GM23248 (cell line): ENCODE data around the gene CD274.

Source experiments
- EZH2 ChIP-seq: fragments of 200-600 bp; sonication (generic); IDR thresholded peaks from 2 replicates; pipeline ENCODE4 v1.6.1; 2018; ENCODE audit warnings: antibody characterized with exemption, mild to moderate bottlenecking; ENCODE audit not compliant: insufficient read depth, poor library complexity, severe bottlenecking
- EZH2phosphoT487 ChIP-seq: fragments of 200-600 bp; sonication (generic); IDR thresholded peaks from 2 replicates; pipeline ENCODE4 v1.6.1; 2018; ENCODE audit warnings: antibody characterized with exemption, moderate library complexity, mild to moderate bottlenecking, low read depth; ENCODE audit not compliant: insufficient read depth

DNA sequence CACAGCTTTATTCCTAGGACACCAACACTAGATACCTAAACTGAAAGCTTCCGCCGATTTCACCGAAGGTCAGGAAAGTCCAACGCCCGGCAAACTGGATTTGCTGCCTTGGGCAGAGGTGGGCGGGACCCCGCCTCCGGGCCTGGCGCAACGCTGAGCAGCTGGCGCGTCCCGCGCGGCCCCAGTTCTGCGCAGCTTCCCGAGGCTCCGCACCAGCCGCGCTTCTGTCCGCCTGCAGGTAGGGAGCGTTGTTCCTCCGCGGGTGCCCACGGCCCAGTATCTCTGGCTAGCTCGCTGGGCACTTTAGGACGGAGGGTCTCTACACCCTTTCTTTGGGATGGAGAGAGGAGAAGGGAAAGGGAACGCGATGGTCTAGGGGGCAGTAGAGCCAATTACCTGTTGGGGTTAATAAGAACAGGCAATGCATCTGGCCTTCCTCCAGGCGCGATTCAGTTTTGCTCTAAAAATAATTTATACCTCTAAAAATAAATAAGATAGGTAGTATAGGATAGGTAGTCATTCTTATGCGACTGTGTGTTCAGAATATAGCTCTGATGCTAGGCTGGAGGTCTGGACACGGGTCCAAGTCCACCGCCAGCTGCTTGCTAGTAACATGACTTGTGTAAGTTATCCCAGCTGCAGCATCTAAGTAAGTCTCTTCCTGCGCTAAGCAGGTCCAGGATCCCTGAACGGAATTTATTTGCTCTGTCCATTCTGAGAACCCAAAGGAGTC is at the start of gene CD274:
- TF ChIP-seq EZH2phosphoT487 (no peak), EZH2 (no peak)
